ENCODE data around the gene PPP1R14C.

- TF ChIP-seq TBL1XR1 (IDR thresholded peaks at IDR 0.05; ENCODE audit: low read depth, low read length) (no peak), RUNX3 (IDR thresholded peaks at IDR 0.05; ENCODE audit: low read length) (no peak), HCFC1 (IDR thresholded peaks at IDR 0.05; ENCODE audit: low read length) (no peak), LARP7 (IDR thresholded peaks at IDR 0.05) (no peak), ZNF24 (IDR thresholded peaks at IDR 0.05) (no peak), SUZ12 (IDR thresholded peaks at IDR 0.05; ENCODE audit: unreplicated experiment) (no peak), ATF2 (IDR thresholded peaks at IDR 0.05; ENCODE audit: low read length) (no peak), POLR2A (IDR thresholded peaks at IDR 0.05; ENCODE audit: low read depth, low read length) (no peak), REST (IDR thresholded peaks at IDR 0.05; ENCODE audit: low read depth, low read length) (no peak), GABPA (IDR thresholded peaks at IDR 0.05; ENCODE audit: low read depth) (no peak), TCF7 (IDR thresholded peaks at IDR 0.05; ENCODE audit: borderline replicate concordance) (no peak), CUX1 (IDR thresholded peaks at IDR 0.05; ENCODE audit: insufficient replicate concordance, low read depth, low read length) (no peak), MEF2A (IDR thresholded peaks at IDR 0.05; ENCODE audit: insufficient read depth, low read depth, low read length) (no peak)
Observed at GRCh38 chr6:150183966-150184365, 41.1 kb downstream of the PPP1R14C start.

All from GM12878 (cell line).